Liver (tissue), 9 donors: ENCODE data around the gene PLEKHA7. TPM values are rescaled to one million over a fixed set of nuclear protein-coding genes. Genes with fewer than 3 reads are reported as not detected.

Experiments
- DNase-seq: peaks from one replicate; pipeline ENCODE4 v3.0.0-alpha.2; 2017; ENCODE audit warnings: low spot score
- H3K27ac ChIP-seq, 2 donors: one replicate each; pipeline ENCODE4 v1.7.0; 2013; ENCODE audit warnings: inconsistent platforms in 2 of 2, low read length in 2 of 2, control low read depth in 1 of 2, low read depth in 1 of 2, mild to moderate bottlenecking in 1 of 2
- H3K27me3 ChIP-seq, 4 donors: one replicate each; pipeline versions ENCODE4 v1.6.1 to v1.7.0; 2013; ENCODE audit warnings: low read length in 3 of 4, inconsistent platforms in 1 of 4, mild to moderate bottlenecking in 1 of 4, moderate library complexity in 1 of 4; ENCODE audit not compliant: control insufficient read depth in 4 of 4, insufficient read depth in 4 of 4
- H3K36me3 ChIP-seq, 4 donors: one replicate each; pipeline versions ENCODE4 v1.6.1 to v1.7.0; 2013; ENCODE audit warnings: low read length in 3 of 4, mild to moderate bottlenecking in 3 of 4, low read depth in 1 of 4, moderate library complexity in 1 of 4; ENCODE audit not compliant: control insufficient read depth in 4 of 4, insufficient read depth in 3 of 4
- H3K4me1 ChIP-seq, 4 donors: one replicate each; pipeline versions ENCODE4 v1.6.1 to v1.7.0; 2013; ENCODE audit warnings: low read length in 3 of 4, mild to moderate bottlenecking in 3 of 4, moderate library complexity in 1 of 4; ENCODE audit not compliant: control insufficient read depth in 4 of 4, insufficient read depth in 4 of 4
- H3K4me3 ChIP-seq, 3 donors: one replicate each; pipeline versions ENCODE4 v1.6.1 to v1.7.0; 2013; ENCODE audit warnings: low read length in 3 of 3, control low read depth in 1 of 3, low read depth in 1 of 3, mild to moderate bottlenecking in 1 of 3
- H3K9ac ChIP-seq, 2 donors: one replicate each; pipeline ENCODE4 v1.7.0; 2013; ENCODE audit warnings: low read length in 2 of 2, mild to moderate bottlenecking in 2 of 2, moderate library complexity in 2 of 2, control low read depth in 1 of 2, low read depth in 1 of 2
- H3K9me3 ChIP-seq, 4 donors: one replicate each; pipeline versions ENCODE4 v1.6.1 to v1.7.0; 2013; ENCODE audit warnings: low read length in 3 of 4; ENCODE audit not compliant: control insufficient read depth in 4 of 4
- ATF3 ChIP-seq: IDR thresholded peaks from 2 replicates; pipeline ENCODE4 v1.6.1; 2016; ENCODE audit warnings: antibody characterized with exemption
- EGR1 ChIP-seq, 2 donors: IDR thresholded peaks; 2 replicates each; pipeline ENCODE4 v1.6.1; 2016 to 2018; ENCODE audit warnings: antibody characterized with exemption in 2 of 2, low read depth in 2 of 2
- FOXA1 ChIP-seq: IDR thresholded peaks from 2 replicates; pipeline ENCODE4 v1.6.1; 2016; ENCODE audit warnings: antibody characterized with exemption
- FOXA2 ChIP-seq: IDR thresholded peaks from 2 replicates; pipeline ENCODE4 v1.6.1; 2016; ENCODE audit warnings: antibody characterized with exemption
- GABPA ChIP-seq, 2 donors: IDR thresholded peaks in 1 of 2; conservative IDR thresholded peaks in 1 of 2; 2 replicates each; pipeline ENCODE4 v1.6.1; 2016; ENCODE audit warnings: antibody characterized with exemption in 2 of 2, mild to moderate bottlenecking in 1 of 2, moderate library complexity in 1 of 2
- HNF4G ChIP-seq: IDR thresholded peaks from 2 replicates; pipeline ENCODE4 v1.6.1; 2016; ENCODE audit warnings: antibody characterized with exemption
- JUND ChIP-seq, 2 donors: IDR thresholded peaks; 2 replicates each; pipeline ENCODE4 v1.6.1; 2016; ENCODE audit warnings: antibody characterized with exemption in 2 of 2
- NR2F2 ChIP-seq: IDR thresholded peaks from 2 replicates; pipeline ENCODE4 v1.6.1; 2016; ENCODE audit warnings: antibody characterized with exemption
- RAD21 ChIP-seq, 2 donors: IDR thresholded peaks; 2 replicates each; pipeline ENCODE4 v1.6.1; 2016; ENCODE audit warnings: antibody characterized with exemption in 2 of 2, mild to moderate bottlenecking in 2 of 2
- RXRA ChIP-seq, 2 donors: IDR thresholded peaks; 2 replicates each; pipeline ENCODE4 v1.6.1; 2017 to 2018; ENCODE audit warnings: antibody characterized with exemption in 2 of 2, mild to moderate bottlenecking in 1 of 2
- SP1 ChIP-seq: IDR thresholded peaks from 2 replicates; pipeline ENCODE4 v1.6.1; 2018; ENCODE audit warnings: antibody characterized with exemption, mild to moderate bottlenecking
- TAF1 ChIP-seq: conservative IDR thresholded peaks from 2 replicates; pipeline ENCODE4 v1.6.1; 2016; ENCODE audit warnings: antibody characterized with exemption, mild to moderate bottlenecking
- YY1 ChIP-seq: IDR thresholded peaks from 2 replicates; pipeline ENCODE4 v1.6.1; 2016; ENCODE audit warnings: antibody characterized with exemption, mild to moderate bottlenecking
- ZBTB33 ChIP-seq: IDR thresholded peaks from 2 replicates; pipeline ENCODE4 v1.6.1; 2016; ENCODE audit warnings: antibody characterized with exemption
- WGBS: extraction: QIAGEN DNeasy Blood & Tissue Kit; methylation state at CpG from one replicate; pipeline ENCODE4 v1.1.7; 2013; 5-methylcytosine and 5-hydroxymethylcytosine counted together
- polyA plus RNA-seq, 2 donors: library from polyadenylated mRNA; stranded (reverse) in 1 of 2; unstranded in 1 of 2; fragments of 200-250 nt in 1 of 2; fragments of >200 nt in 1 of 2; fragmentation: Nextera tagmentation in 1 of 2; extraction: Ambion mirVana in 1 of 2; gene quantifications; one replicate each; pipeline versions ENCODE4 v1.2.1 to v1.2.3, GENCODE V29; 2013 to 2015
- total RNA-seq, 2 donors: library from RNA; depleted of rRNA; stranded (reverse); fragments of >200 nt; gene quantifications; one replicate each; pipeline ENCODE4 v1.2.3, GENCODE V29; 2014
- TF ChIP-seq, protein P1 (sequence below): fragments of 150-350 bp; IDR thresholded peaks from 2 replicates; pipeline ENCODE4 v1.5.1; 2017; ENCODE audit warnings: improper control_type of control experiment, low read depth, low read length; ENCODE audit not compliant: missing input control
- TF ChIP-seq, protein P2 (sequence below): IDR thresholded peaks from 2 replicates; pipeline ENCODE4 v1.6.1; 2016; ENCODE audit warnings: antibody characterized with exemption, mild to moderate bottlenecking
- TF ChIP-seq, protein P3 (sequence below): IDR thresholded peaks from 2 replicates; pipeline ENCODE4 v1.6.1; 2016; ENCODE audit warnings: antibody characterized with exemption
- donor health status: healthy.
- donor health status: healthy.
- donor health status: healthy.
- donor health status: healthy.
- donor health status: healthy.

The PLEKHA7 gene
- total and polyA plus RNA-seq, 4 donors = 6.1 to 28.8 (median 8.5) TPM

DNA sequence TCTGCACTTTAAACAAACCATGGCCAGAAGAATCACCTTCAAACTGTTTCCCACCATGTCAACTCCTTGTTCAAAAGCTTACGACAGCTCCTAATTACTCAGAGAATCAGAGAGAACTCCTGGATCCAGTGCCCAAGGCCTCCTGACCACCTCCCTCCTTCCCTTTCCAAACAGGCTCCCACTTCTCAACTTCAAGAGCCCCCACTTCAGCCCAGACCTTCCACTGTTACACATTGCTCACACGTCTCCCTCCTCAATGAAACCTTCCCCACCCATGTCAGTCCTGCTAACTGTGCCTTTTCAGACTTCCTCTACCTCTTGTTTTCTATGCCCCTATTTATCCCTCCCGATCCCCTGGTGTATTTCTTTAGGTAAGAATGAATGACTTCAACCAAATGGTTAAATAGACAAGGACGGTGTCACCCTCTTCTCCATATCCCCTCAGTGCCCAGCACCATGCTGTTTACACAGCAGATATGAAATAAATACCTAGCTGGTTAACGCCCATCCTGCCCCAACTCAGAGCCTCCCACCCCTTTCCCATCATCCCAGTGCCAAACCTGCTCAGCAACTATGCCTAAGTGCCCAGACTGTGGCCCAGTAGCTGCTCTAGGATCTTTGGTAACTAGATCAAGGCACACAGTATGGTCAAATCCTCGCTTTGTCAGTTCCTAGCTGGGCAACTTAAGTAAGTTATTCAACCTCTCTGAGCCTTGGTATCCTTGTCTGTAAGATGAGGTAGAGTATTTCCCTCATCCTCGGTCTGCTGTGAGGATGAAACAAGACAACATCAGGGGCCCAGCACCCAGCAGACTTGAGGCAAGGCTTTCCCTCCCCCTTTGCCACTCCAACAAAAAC lies 36.8 kb downstream of the PLEKHA7 start:
- no peak overlapping the region for H3K27ac ChIP-seq
- WGBS = 90% methylated on average over 7 of the region's 7 CpGs
- TF ChIP-seq GABPA (IDR thresholded peaks at IDR 0.05 in 1 of 2, conservative IDR thresholded peaks at IDR 0.05 in 1 of 2) = no peak
- TF ChIP-seq RAD21 (IDR thresholded peaks at IDR 0.05) = no peak
- TF ChIP-seq YY1 = no peak
- TF ChIP-seq FOXA1 = no peak
- TF ChIP-seq HNF4G = no peak
- TF ChIP-seq, protein P1, sequence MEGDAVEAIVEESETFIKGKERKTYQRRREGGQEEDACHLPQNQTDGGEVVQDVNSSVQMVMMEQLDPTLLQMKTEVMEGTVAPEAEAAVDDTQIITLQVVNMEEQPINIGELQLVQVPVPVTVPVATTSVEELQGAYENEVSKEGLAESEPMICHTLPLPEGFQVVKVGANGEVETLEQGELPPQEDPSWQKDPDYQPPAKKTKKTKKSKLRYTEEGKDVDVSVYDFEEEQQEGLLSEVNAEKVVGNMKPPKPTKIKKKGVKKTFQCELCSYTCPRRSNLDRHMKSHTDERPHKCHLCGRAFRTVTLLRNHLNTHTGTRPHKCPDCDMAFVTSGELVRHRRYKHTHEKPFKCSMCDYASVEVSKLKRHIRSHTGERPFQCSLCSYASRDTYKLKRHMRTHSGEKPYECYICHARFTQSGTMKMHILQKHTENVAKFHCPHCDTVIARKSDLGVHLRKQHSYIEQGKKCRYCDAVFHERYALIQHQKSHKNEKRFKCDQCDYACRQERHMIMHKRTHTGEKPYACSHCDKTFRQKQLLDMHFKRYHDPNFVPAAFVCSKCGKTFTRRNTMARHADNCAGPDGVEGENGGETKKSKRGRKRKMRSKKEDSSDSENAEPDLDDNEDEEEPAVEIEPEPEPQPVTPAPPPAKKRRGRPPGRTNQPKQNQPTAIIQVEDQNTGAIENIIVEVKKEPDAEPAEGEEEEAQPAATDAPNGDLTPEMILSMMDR = no peak
- TF ChIP-seq RXRA (IDR thresholded peaks at IDR 0.05) = no peak
- no peak for TF ChIP-seq NR2F2
- TF ChIP-seq ZBTB33 = no peak
- no peak for TF ChIP-seq SP1
- TF ChIP-seq FOXA2 = no peak
- TF ChIP-seq ATF3 = no peak
- TF ChIP-seq, protein P2, sequence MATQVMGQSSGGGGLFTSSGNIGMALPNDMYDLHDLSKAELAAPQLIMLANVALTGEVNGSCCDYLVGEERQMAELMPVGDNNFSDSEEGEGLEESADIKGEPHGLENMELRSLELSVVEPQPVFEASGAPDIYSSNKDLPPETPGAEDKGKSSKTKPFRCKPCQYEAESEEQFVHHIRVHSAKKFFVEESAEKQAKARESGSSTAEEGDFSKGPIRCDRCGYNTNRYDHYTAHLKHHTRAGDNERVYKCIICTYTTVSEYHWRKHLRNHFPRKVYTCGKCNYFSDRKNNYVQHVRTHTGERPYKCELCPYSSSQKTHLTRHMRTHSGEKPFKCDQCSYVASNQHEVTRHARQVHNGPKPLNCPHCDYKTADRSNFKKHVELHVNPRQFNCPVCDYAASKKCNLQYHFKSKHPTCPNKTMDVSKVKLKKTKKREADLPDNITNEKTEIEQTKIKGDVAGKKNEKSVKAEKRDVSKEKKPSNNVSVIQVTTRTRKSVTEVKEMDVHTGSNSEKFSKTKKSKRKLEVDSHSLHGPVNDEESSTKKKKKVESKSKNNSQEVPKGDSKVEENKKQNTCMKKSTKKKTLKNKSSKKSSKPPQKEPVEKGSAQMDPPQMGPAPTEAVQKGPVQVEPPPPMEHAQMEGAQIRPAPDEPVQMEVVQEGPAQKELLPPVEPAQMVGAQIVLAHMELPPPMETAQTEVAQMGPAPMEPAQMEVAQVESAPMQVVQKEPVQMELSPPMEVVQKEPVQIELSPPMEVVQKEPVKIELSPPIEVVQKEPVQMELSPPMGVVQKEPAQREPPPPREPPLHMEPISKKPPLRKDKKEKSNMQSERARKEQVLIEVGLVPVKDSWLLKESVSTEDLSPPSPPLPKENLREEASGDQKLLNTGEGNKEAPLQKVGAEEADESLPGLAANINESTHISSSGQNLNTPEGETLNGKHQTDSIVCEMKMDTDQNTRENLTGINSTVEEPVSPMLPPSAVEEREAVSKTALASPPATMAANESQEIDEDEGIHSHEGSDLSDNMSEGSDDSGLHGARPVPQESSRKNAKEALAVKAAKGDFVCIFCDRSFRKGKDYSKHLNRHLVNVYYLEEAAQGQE = no peak
- TF ChIP-seq EGR1 (IDR thresholded peaks at IDR 0.05; ENCODE audit: low read depth in 2 of 2) = no peak
- no peak for TF ChIP-seq TAF1
- no peak for TF ChIP-seq JUND (IDR thresholded peaks at IDR 0.05)
- TF ChIP-seq, protein P3, sequence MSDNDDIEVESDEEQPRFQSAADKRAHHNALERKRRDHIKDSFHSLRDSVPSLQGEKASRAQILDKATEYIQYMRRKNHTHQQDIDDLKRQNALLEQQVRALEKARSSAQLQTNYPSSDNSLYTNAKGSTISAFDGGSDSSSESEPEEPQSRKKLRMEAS = no peak

More for the DNA sequence above, 36.8 kb downstream of the PLEKHA7 start:
- H3K4me3 ChIP-seq = no peak overlapping the region
- no peak for DNase-seq
- H3K9ac ChIP-seq = no peak overlapping the region
- H3K36me3 ChIP-seq = peaks cover 0 to 3% (median 0%) of the 10 kb centered on the region in 4 donors
- H3K9me3 ChIP-seq = no peaks in the 10 kb centered on the region
- H3K27me3 ChIP-seq = no peaks in the 10 kb centered on the region
- peaks cover 0 to 7% (median 3%) of the 10 kb centered on the region in 4 donors for H3K4me1 ChIP-seq
